Type B pancreatic cell (in vitro differentiated cells): Measurements from ENCODE around the gene ZNF641. TPM values are rescaled to one million over a fixed set of nuclear protein-coding genes. Genes with fewer than 3 reads are reported as not detected.

ENCODE experiments used
- DNase-seq: peaks from one replicate; pipeline ENCODE4 v3.0.0; 2021; ENCODE audit warnings: mixed read lengths; ENCODE audit not compliant: unreplicated experiment; ENCODE audit errors: extremely low spot score
- H3K27ac Mint-ChIP-seq: 2 replicates; pipeline ENCODE4 v1.8.0; 2021; ENCODE audit warnings: mild to moderate bottlenecking, mixed read lengths
- H3K27me3 Mint-ChIP-seq: 2 replicates; pipeline ENCODE4 v1.8.0; 2021; ENCODE audit warnings: mixed read lengths
- H3K36me3 Mint-ChIP-seq: 2 replicates; pipeline ENCODE4 v1.8.0; 2021; ENCODE audit warnings: mixed read lengths
- H3K4me1 Mint-ChIP-seq: one replicate; pipeline ENCODE4 v1.8.0; 2021; ENCODE audit warnings: mixed read lengths; ENCODE audit not compliant: unreplicated experiment
- H3K4me3 Mint-ChIP-seq: 2 replicates; pipeline ENCODE4 v1.8.0; 2021; ENCODE audit warnings: mild to moderate bottlenecking, mixed read lengths
- H3K9me3 Mint-ChIP-seq: 2 replicates; pipeline ENCODE4 v1.8.0; 2021; ENCODE audit warnings: mixed read lengths
- CTCF ChIP-seq: fragments of 200-600 bp; sonication (generic); conservative IDR thresholded peaks from 2 replicates; pipeline ENCODE4 v1.5.0; 2021; ENCODE audit warnings: antibody characterized with exemption, mild to moderate bottlenecking
- total RNA-seq: library from RNA; stranded (reverse); gene quantifications from 2 replicates; pipeline ENCODE4 v1.2.1, GENCODE V29; 2021; ENCODE audit warnings: low replicate concordance

The ZNF641 gene
- total RNA-seq, 1 donor from 2014 or later = 9.5 TPM

GRCh38 chr12:48307269-48307668, 43.5 kb downstream of the ZNF641 start:
- H3K4me1 Mint-ChIP-seq = no peaks in the 10 kb centered on the region
- H3K27me3 Mint-ChIP-seq = peaks cover 11% of the 10 kb centered on the region
- no peak for DNase-seq
- H3K27ac Mint-ChIP-seq = no peak overlapping the region
- H3K36me3 Mint-ChIP-seq = no peaks in the 10 kb centered on the region
- TF ChIP-seq CTCF = no peak
- H3K9me3 Mint-ChIP-seq = no peaks in the 10 kb centered on the region
- no peak overlapping the region for H3K4me3 Mint-ChIP-seq

GRCh38 chr12:48305190-48305589, 45.5 kb downstream of the ZNF641 start:
- H3K9me3 Mint-ChIP-seq = no peaks in the 10 kb centered on the region
- H3K36me3 Mint-ChIP-seq = no peaks in the 10 kb centered on the region
- H3K27me3 Mint-ChIP-seq = peaks cover 2% of the 10 kb centered on the region
- no peak overlapping the region for H3K27ac Mint-ChIP-seq
- no peak for TF ChIP-seq CTCF
- no peaks in the 10 kb centered on the region for H3K4me1 Mint-ChIP-seq
- H3K4me3 Mint-ChIP-seq = no peak overlapping the region
- no peak for DNase-seq

GRCh38 chr12:48302161-48302911, 48.4 kb downstream of the ZNF641 start:
- H3K9me3 Mint-ChIP-seq = no peaks in the 10 kb centered on the region
- TF ChIP-seq CTCF = no peak
- no peaks in the 10 kb centered on the region for H3K27me3 Mint-ChIP-seq
- no peaks in the 10 kb centered on the region for H3K4me1 Mint-ChIP-seq
- H3K4me3 Mint-ChIP-seq = no peak overlapping the region
- DNase-seq = no peak
- H3K36me3 Mint-ChIP-seq = no peaks in the 10 kb centered on the region
- H3K27ac Mint-ChIP-seq = no peak overlapping the region

GRCh38 chr12:48300774-48301173, 49.9 kb downstream of the ZNF641 start:
- no peak for TF ChIP-seq CTCF
- peaks cover 4% of the 10 kb centered on the region for H3K9me3 Mint-ChIP-seq
- H3K27ac Mint-ChIP-seq = no peak overlapping the region
- H3K4me1 Mint-ChIP-seq = peaks cover 11% of the 10 kb centered on the region
- H3K4me3 Mint-ChIP-seq = no peak overlapping the region
- H3K27me3 Mint-ChIP-seq = no peaks in the 10 kb centered on the region
- no peak for DNase-seq
- H3K36me3 Mint-ChIP-seq = no peaks in the 10 kb centered on the region

- Mint-ChIP-seq H3K4me3 (peak overlapping the region; percentile 85), H3K9me3 (peaks cover 4% of the 10 kb centered on the region), H3K27me3 (peaks cover under 1% of the 10 kb centered on the region), H3K27ac (peak overlapping the region; percentile 69), H3K36me3 (no peaks in the 10 kb centered on the region), H3K4me1 (peaks cover 11% of the 10 kb centered on the region)
- TF ChIP-seq CTCF = no peak
- DNase-seq = peak; percentile 72
Measured at GRCh38 chr12:48296586-48297282, 54.0 kb downstream of the ZNF641 start.
